Measurements from ENCODE around the gene PBX1.

Gene PBX1

GRCh38 chr1:164757625-164758024, 198.6 kb downstream of the PBX1 start:
- no peak for DNase-seq (ENCODE audit: low read depth)
- TF ChIP-seq CTCF (IDR thresholded peaks at IDR 0.05; ENCODE audit: insufficient read depth, low read depth, low read length, missing control alignments): no peak
- H3K4me3 ChIP-seq (ENCODE audit: low read depth, low read length): no peak overlapping the region

- DNase-seq (ENCODE audit: low read depth): no peak
- no peak overlapping the region for H3K4me3 ChIP-seq (ENCODE audit: low read depth, low read length)
- TF ChIP-seq CTCF (IDR thresholded peaks at IDR 0.05; ENCODE audit: insufficient read depth, low read depth, low read length, missing control alignments): no peak
These were observed 200.3 kb downstream of the PBX1 start for GRCh38 chr1:164759144-164759920.

DNA sequence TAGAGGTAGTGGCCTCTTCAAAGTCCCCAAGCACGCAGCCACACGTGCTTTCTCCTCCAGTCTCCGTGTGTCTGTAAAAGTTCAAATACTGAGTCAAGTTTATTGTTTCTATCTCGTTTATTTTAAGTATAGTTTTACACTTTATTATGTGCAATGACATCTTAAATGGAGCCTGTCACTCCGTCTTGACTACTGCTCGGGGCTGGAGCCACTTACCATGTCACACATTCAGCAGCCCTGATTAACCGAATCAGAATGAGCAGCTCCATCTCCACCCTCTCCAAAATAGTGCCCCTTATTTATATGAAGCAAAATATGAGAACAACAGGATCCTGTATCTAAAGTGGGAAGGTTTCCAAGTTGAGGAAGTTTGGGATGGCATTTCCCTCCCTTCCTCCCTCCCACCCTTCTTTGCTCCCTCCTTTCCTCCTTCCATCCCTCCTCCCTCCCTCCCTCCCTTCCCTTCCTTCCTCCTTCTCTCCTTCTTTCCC, 201.0 kb downstream of the PBX1 start:
- TF ChIP-seq CTCF (IDR thresholded peaks at IDR 0.05; ENCODE audit: insufficient read depth, low read depth, low read length, missing control alignments): no peak
- H3K4me3 ChIP-seq (ENCODE audit: low read depth, low read length): no peak overlapping the region
- DNase-seq (ENCODE audit: low read depth): no peak

DNA sequence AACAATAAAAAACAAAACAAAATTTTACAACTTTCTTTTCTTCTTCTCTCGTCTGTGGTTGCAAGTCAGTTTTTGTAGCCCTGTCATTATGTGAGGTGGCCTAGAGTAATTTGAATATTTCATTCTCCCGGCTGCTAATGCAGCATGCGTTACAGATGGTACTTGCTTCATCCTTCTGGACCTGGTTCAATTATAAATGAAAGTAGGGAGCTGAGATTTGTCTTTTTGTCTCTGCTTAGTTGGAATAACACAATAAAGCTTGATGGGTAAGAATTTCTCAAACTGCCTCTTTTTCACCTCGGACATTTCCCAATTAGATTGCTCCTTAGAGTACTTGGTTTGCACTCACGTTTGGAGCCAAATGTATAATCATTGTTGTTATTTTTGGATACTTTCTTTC, 201.6 kb downstream of the PBX1 start:
- TF ChIP-seq CTCF (IDR thresholded peaks at IDR 0.05; ENCODE audit: insufficient read depth, low read depth, low read length, missing control alignments): no peak
- DNase-seq (ENCODE audit: low read depth): no peak

GRCh38 chr1:164761009-164761408, 202.0 kb downstream of the PBX1 start:
- no peak overlapping the region for H3K4me3 ChIP-seq (ENCODE audit: low read depth, low read length)
- no peak for DNase-seq (ENCODE audit: low read depth)
- no peak for TF ChIP-seq CTCF (IDR thresholded peaks at IDR 0.05; ENCODE audit: insufficient read depth, low read depth, low read length, missing control alignments)

More for the DNA sequence above, 201.6 kb downstream of the PBX1 start:
- no peak overlapping the region for H3K4me3 ChIP-seq (ENCODE audit: low read depth, low read length)

GRCh38 chr1:164763098-164763497, 204.1 kb downstream of the PBX1 start:
- H3K4me3 ChIP-seq (ENCODE audit: low read depth, low read length): no peak overlapping the region
- no peak for TF ChIP-seq CTCF (IDR thresholded peaks at IDR 0.05; ENCODE audit: insufficient read depth, low read depth, low read length, missing control alignments)
- DNase-seq (ENCODE audit: low read depth): no peak

DNA sequence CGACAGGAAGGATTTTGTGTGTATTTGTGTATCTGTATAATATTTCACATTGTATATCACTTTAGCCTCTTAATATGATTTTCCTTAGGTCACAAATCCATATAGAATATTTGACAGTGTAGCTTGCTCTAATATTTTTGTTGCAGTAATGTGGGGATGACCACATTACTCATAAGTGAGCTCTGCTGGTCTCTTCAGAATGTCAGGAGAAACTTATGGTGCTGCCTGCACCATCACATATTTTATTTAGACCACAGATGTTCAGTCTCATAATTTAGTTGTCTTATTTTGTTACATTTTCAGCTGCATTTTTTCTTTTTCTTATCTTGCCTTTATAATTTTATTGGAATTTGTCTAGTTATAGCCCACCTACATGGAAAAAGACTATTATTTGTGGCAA, 205.3 kb downstream of the PBX1 start:
- TF ChIP-seq CTCF (IDR thresholded peaks at IDR 0.05; ENCODE audit: insufficient read depth, low read depth, low read length, missing control alignments): no peak
- H3K4me3 ChIP-seq (ENCODE audit: low read depth, low read length): no peak overlapping the region

More for the DNA sequence above, 205.3 kb downstream of the PBX1 start:
- DNase-seq (ENCODE audit: low read depth): no peak

All from GM12865 (cell line).